Measurements from ENCODE around the gene FAM149A. TPM values are rescaled to one million over a fixed set of nuclear protein-coding genes. Genes with fewer than 3 reads are reported as not detected.

FAM149A gene
- total and polyA plus RNA-seq, 10 of the 15 experiments (the other 5 are each of a cell fraction or from before 2014, with no cell fraction given), result 0.38 to 1.9 (median 0.99) TPM

DNA sequence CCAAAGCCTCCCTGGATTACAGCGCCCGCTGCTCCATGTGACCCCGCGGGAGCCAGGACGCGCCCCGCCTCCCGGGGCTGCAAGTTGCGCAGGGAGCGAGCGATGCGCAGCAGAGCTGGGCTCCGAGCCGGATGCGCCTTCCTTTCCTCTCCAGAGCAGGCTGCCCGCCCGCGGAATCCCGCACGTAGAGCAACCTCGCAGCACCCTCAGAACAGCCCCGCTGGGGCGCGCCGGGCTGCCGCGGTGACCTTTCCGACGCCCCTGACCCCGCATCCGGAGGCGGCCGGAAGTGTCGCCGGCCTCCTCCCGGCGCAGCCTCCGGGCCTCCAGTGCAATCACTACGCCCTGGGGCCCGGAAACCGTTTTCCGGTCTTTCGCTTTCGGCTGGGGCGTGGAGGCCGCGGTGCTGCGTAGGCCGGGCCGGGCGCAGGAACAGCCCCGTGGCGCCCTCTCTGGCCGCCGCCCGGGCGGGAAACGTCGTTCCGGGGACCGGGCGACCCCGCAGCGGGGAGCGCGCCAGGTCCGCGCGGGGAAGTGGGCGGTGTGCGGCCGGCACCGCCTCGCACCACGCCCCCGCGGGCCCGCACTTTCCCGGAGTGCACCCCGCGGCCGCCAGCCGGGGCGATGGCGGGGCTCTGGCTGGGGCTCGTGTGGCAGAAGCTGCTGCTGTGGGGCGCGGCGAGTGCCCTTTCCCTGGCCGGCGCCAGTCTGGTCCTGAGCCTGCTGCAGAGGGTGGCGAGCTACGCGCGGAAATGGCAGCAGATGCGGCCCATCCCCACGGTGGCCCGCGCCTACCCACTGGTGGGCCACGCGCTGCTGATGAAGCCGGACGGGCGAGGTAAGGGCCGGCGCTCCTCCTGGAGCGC lies 86.9 kb downstream of the FAM149A start, which contains the start of gene CYP4V2 (continued):
- TF ChIP-seq ZBTB11 (CRISPR knock-in tag; IDR thresholded peaks at IDR 0.05) (0 out of 2 replicates have a peak, but pooled peaks have one; percentile 45), TCF7 (IDR thresholded peaks at IDR 0.05; ENCODE audit: borderline replicate concordance) (no peak), ESRRA (IDR thresholded peaks at IDR 0.05; ENCODE audit: low read length) (no peak), MAX (IDR thresholded peaks at IDR 0.05; ENCODE audit: low read depth, low read length) (peak; percentile 19; the same call in 1 of the 2 replicates), STAT3 (IDR thresholded peaks at IDR 0.05; ENCODE audit: low read depth, low read length) (no peak), SUPT20H (IDR thresholded peaks at IDR 0.05; ENCODE audit: borderline replicate concordance, control insufficient read depth, low read depth, low read length) (no peak), SRF (IDR thresholded peaks at IDR 0.05; ENCODE audit: low read depth in 2 of 2, low read length in 2 of 2) (peak in 1 of 2 experiments; percentile 15; a peak in 1 of 4 replicates), PAX5 (IDR thresholded peaks at IDR 0.05; ENCODE audit: borderline replicate concordance, low read depth, low read length) (no peak), POU2F2 (IDR thresholded peaks at IDR 0.05; ENCODE audit: borderline replicate concordance, low read depth, low read length) (no peak), KLF5 (IDR thresholded peaks at IDR 0.05; ENCODE audit: partially characterized antibody) (peak; percentile 59), SIX5 (IDR thresholded peaks at IDR 0.05; ENCODE audit: low read depth, low read length, severe bottlenecking) (no peak), YBX1 (IDR thresholded peaks at IDR 0.05) (no peak), GABPA (IDR thresholded peaks at IDR 0.05; ENCODE audit: low read depth) (peak; percentile 86), CEBPB (IDR thresholded peaks at IDR 0.05; ENCODE audit: borderline replicate concordance in 1 of 2, low read depth in 2 of 2, low read length in 2 of 2) (no peak), SIN3A (IDR thresholded peaks at IDR 0.05; ENCODE audit: low read depth, low read length) (no peak), NFYB (IDR thresholded peaks at IDR 0.05; ENCODE audit: insufficient read depth, low read depth, low read length) (no peak), ZNF207 (IDR thresholded peaks at IDR 0.05; ENCODE audit: borderline replicate concordance) (peak; percentile 64; the same call in 1 of the 2 replicates), BCL11A (IDR thresholded peaks at IDR 0.05; ENCODE audit: low read depth, low read length) (no peak), MYC (IDR thresholded peaks at IDR 0.05; ENCODE audit: insufficient read depth, insufficient read length, insufficient replicate concordance, low read length, severe bottlenecking) (no peak), BCLAF1 (IDR thresholded peaks at IDR 0.05) (no peak)
- TF ChIP-seq, protein P1, sequence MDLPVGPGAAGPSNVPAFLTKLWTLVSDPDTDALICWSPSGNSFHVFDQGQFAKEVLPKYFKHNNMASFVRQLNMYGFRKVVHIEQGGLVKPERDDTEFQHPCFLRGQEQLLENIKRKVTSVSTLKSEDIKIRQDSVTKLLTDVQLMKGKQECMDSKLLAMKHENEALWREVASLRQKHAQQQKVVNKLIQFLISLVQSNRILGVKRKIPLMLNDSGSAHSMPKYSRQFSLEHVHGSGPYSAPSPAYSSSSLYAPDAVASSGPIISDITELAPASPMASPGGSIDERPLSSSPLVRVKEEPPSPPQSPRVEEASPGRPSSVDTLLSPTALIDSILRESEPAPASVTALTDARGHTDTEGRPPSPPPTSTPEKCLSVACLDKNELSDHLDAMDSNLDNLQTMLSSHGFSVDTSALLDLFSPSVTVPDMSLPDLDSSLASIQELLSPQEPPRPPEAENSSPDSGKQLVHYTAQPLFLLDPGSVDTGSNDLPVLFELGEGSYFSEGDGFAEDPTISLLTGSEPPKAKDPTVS (IDR thresholded peaks at IDR 0.05; ENCODE audit: low read depth, low read length), result no peak

All from GM12878 (cell line).